Lower leg skin (tissue), 3 donors: ENCODE measurements around the gene MACROD1.

ENCODE experiments used
- POLR2A ChIP-seq, 2 donors: fragments of 450-650 bp; IDR thresholded peaks; one replicate each; pipeline ENCODE4 v1.6.1; 2016 to 2017; ENCODE audit warnings: antibody characterized with exemption in 2 of 2, mild to moderate bottlenecking in 1 of 2, moderate library complexity in 1 of 2
- TF ChIP-seq, protein P1 (sequence below), 3 donors: fragments of 450-650 bp; IDR thresholded peaks; one replicate each; pipeline ENCODE4 v1.5.1; 2016; ENCODE audit warnings: antibody characterized with exemption in 3 of 3, mild to moderate bottlenecking in 3 of 3, moderate library complexity in 2 of 3

DNA sequence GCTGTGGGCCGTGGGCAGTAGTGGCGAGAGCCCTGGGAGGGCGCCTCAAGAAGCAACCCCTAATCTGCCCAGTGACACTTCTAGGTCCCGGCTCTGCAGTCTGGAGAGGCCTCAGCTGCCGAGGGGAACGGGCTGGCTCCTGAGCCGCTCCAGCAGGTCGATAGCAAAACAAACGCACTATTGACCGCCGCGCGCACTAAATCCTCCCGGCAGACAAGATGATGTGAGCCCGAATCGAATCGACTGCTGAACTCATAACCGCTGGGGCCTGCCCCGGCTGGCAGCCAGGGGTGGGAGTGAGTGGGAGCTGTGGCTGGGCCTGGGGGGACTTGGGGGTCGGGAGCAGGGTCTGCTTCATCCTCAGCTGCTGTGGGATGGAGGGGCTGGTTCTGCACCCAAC, 94.1 kb downstream of the MACROD1 start:
- TF ChIP-seq, protein P1, sequence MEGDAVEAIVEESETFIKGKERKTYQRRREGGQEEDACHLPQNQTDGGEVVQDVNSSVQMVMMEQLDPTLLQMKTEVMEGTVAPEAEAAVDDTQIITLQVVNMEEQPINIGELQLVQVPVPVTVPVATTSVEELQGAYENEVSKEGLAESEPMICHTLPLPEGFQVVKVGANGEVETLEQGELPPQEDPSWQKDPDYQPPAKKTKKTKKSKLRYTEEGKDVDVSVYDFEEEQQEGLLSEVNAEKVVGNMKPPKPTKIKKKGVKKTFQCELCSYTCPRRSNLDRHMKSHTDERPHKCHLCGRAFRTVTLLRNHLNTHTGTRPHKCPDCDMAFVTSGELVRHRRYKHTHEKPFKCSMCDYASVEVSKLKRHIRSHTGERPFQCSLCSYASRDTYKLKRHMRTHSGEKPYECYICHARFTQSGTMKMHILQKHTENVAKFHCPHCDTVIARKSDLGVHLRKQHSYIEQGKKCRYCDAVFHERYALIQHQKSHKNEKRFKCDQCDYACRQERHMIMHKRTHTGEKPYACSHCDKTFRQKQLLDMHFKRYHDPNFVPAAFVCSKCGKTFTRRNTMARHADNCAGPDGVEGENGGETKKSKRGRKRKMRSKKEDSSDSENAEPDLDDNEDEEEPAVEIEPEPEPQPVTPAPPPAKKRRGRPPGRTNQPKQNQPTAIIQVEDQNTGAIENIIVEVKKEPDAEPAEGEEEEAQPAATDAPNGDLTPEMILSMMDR (IDR thresholded peaks at IDR 0.05), result no peak
- TF ChIP-seq POLR2A (IDR thresholded peaks at IDR 0.05), result no peak
